Epithelial cell of prostate (primary cell): ENCODE results near the gene ZNF426.
A peak's percentile ranks its signal among the peaks of the same experiment; 100 is the strongest.
"Not testable (repeated sequence)": the region's sequence is repeated elsewhere in the genome, so short reads cannot be mapped to it uniquely, and the experiment has no call there.

Experiments used
- DNase-seq: peaks from one replicate; pipeline ENCODE4 v3.0.0-alpha.2; 2011; ENCODE audit warnings: low read depth, low spot score
- H3K27ac ChIP-seq: fragments of 450-650 bp; 2 replicates; pipeline ENCODE4 v1.5.1; 2017; ENCODE audit warnings: mild to moderate bottlenecking

Gene ZNF426

GRCh38 chr19:9538183-9539058 is at the start of gene ZNF426:
Gene ZNF426 (minus strand): TSS chr19:9538645. CDS start chr19:9536232, 2,413 bp downstream.
- H3K27ac ChIP-seq, result peak within 1 kb of the TSS; percentile 91
- DNase-seq, result peak; percentile 59

- H3K27ac ChIP-seq, result no peak overlapping the region
- peak; percentile 49 for DNase-seq
These were observed 48.3 kb upstream of the ZNF426 start for GRCh38 chr19:9586764-9587163.

GRCh38 chr19:9584073-9584833 is 45.8 kb upstream of the ZNF426 start, which contains the start of gene ZNF121:
Gene ZNF121 (minus strand): TSS chr19:9584504. CDS start chr19:9568097, 16,407 bp downstream.
- no peak for DNase-seq
- H3K27ac ChIP-seq, result peak within 1 kb of the TSS; percentile 88

GRCh38 chr19:9582081-9582725 is 43.8 kb upstream of the ZNF426 start:
- DNase-seq, H3K27ac ChIP-seq: not testable (repeated sequence)

- H3K27ac ChIP-seq, result no peak overlapping the region
- DNase-seq, result no peak
These were observed 42.3 kb upstream of the ZNF426 start for GRCh38 chr19:9580728-9581127.

- H3K27ac ChIP-seq, result no peak overlapping the region
- DNase-seq, result no peak
These were observed 31.8 kb upstream of the ZNF426 start for GRCh38 chr19:9570255-9570654.

GRCh38 chr19:9566729-9567128 is 28.3 kb upstream of the ZNF426 start:
- no peak for DNase-seq
- no peak overlapping the region for H3K27ac ChIP-seq

GRCh38 chr19:9565900-9566705 is 27.7 kb upstream of the ZNF426 start:
- H3K27ac ChIP-seq, result no peak overlapping the region
- no peak for DNase-seq

- no peak overlapping the region for H3K27ac ChIP-seq
- DNase-seq, result no peak
These were observed 14.3 kb upstream of the ZNF426 start for GRCh38 chr19:9552536-9553274.

GRCh38 chr19:9547870-9548269 is 9.4 kb upstream of the ZNF426 start:
- no peak for DNase-seq
- no peak overlapping the region for H3K27ac ChIP-seq

- not testable (repeated sequence) for DNase-seq, H3K27ac ChIP-seq
These were observed 2.8 kb upstream of the ZNF426 start for GRCh38 chr19:9541281-9541680.

GRCh38 chr19:9539921-9540320 is 1.5 kb upstream of the ZNF426 start:
- peak overlapping the region; percentile 91 for H3K27ac ChIP-seq
- DNase-seq, result peak; percentile 18

GRCh38 chr19:9539201-9539600 is 756 bp upstream of the ZNF426 start:
- peak overlapping the region; percentile 91 for H3K27ac ChIP-seq
- DNase-seq, result not testable (repeated sequence)

GRCh38 chr19:9535934-9536333 is 2.5 kb downstream of the ZNF426 start:
- no peak overlapping the region for H3K27ac ChIP-seq
- DNase-seq, result no peak

- DNase-seq, result peak; percentile 48
These were observed 6.5 kb downstream of the ZNF426 start for GRCh38 chr19:9531933-9532332.

GRCh38 chr19:9528757-9529336 is 9.6 kb downstream of the ZNF426 start:
- DNase-seq, result no peak
- no peak overlapping the region for H3K27ac ChIP-seq

More at GRCh38 chr19:9531933-9532332, 6.5 kb downstream of the ZNF426 start:
- peak overlapping the region; percentile 11 for H3K27ac ChIP-seq

- no peak for DNase-seq
- H3K27ac ChIP-seq, result no peak overlapping the region
These were observed 14.5 kb downstream of the ZNF426 start for GRCh38 chr19:9523885-9524474.

- H3K27ac ChIP-seq, result no peak overlapping the region
- DNase-seq, result no peak
These were observed 31.2 kb downstream of the ZNF426 start for GRCh38 chr19:9507285-9507684.
